GM18526 (cell line): Measurements from ENCODE around the gene SRC.

Experiments used
- POLR2A ChIP-seq: IDR thresholded peaks from 3 replicates; pipeline ENCODE4 v1.6.1; 2011; ENCODE audit not compliant: insufficient read length; ENCODE audit errors: extremely low read depth

The SRC gene

GRCh38 chr20:37376791-37377190 is 30.9 kb downstream of the SRC start:
- TF ChIP-seq POLR2A = no peak

GRCh38 chr20:37377346-37378081 is 31.6 kb downstream of the SRC start:
- no peak for TF ChIP-seq POLR2A

GRCh38 chr20:37378420-37378784 is 32.5 kb downstream of the SRC start:
- TF ChIP-seq POLR2A = no peak

DNA sequence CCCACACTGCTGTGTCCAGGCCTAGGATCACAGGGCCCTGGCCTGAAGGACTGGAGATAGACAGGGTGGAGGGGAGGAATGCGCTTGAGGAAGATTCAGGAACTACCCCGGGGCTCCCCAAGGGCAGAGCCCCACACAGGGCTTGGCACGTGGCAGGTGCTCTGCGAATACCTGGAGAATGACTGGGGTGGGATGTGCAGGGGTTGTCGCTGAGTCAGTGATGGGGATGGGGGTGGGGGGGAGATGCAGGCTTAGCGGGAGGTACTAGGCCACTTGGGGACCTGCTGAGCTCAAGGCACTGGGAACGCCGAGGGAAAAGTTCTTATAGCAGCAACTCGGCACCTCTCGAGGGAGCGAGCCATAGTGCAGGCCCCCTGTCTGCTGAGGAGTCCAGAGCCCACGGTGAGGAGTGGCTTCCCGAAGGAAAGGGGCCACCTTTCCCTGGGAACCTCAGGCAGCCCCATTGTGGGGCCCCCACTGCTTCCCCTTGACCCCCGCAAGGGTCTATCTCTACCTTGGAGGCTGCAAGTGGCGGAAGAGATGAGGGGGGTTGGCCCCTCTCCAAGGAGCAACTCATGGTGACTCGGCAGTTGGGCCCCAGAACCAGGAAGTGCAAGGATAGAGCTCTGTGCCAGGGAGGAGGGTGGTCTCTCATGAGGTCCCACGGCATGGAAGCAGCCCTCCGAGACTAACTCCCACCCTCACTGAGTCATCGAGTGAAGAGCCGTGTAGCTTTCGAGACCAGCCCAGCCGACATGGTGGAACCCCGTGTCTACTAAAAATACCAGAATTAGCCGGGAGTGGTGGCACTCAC is 33.1 kb downstream of the SRC start:
- TF ChIP-seq POLR2A = no peak

DNA sequence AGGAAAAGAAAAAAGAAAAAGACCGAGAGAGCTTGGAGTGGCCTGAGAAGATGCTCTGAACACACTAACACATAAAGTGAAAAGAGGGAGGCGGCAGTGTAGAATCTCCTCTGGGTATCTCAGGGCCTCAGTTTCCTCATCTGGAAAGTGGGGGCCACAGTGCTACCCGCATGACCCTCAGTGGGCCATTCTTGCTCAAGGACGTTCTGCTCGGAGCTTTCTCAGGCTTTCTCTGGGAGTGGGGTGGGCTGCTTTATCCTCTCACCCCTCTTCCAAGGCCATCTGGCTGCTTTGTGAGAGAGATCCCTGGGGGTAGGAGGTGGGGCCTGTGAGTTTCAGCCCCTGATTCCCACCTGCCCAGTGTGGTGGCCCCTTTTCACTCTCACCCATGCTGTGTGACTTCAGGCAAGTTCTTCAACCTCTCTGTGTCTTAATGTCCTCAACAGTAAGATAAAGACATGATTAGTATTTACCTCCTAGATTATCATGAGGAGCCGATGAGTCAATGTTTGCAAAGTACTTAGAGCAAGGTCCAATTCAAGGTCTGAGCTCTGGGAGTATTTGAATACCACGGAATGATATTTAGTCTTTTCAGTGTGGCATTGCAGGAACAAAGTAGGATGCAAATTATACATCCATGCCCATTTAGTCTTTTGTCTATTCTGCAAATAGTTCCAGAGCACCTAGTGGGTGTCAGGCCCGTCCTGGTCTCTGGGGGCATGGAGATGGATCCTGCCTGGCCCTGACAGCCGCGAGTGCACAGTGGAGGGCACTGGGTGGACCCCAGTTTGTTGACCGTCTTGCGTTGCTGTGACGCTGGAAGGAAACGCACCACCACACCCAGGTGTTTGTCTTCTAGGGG is 34.3 kb downstream of the SRC start:
- no peak for TF ChIP-seq POLR2A

GRCh38 chr20:37380864-37381579 is 35.1 kb downstream of the SRC start:
- TF ChIP-seq POLR2A = no peak

- TF ChIP-seq POLR2A = no peak
These were observed 35.9 kb downstream of the SRC start for GRCh38 chr20:37381621-37382471.

DNA sequence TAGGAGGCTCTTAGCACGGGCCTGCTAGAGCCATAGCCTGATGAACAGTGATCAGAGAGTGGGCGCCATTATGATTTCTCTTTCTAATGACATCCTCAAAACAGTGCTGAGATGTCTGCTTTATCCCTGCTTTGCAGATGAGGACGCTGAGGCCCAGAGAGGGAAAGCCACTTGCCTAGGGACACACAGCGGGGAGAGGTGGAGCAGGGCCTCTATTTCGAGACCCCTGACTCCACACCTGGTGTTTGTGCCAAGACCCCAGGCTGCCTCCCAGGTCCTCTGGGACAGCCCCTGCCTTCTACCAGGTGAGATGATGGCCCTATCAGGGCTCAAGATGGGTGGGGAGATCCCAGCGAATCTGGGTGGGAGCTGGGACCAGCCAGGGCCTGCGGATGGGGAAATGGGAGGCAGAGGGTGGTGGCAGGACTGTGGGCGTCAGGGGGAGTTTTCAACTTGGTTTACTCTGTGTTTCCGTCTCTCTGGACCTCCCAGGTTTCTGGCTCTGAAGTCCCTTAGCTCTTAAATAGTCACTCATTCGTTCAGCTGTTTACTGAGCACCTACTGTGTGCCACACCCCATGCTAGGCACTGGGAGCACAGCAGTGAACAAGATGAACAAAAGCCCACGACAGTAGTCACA is 36.7 kb downstream of the SRC start:
- no peak for TF ChIP-seq POLR2A

GRCh38 chr20:37383229-37383989 is 37.5 kb downstream of the SRC start:
- no peak for TF ChIP-seq POLR2A

GRCh38 chr20:37384683-37385174 is 38.8 kb downstream of the SRC start:
- TF ChIP-seq POLR2A = peak; percentile 16

GRCh38 chr20:37385176-37385575 is 39.2 kb downstream of the SRC start:
- no peak for TF ChIP-seq POLR2A

DNA sequence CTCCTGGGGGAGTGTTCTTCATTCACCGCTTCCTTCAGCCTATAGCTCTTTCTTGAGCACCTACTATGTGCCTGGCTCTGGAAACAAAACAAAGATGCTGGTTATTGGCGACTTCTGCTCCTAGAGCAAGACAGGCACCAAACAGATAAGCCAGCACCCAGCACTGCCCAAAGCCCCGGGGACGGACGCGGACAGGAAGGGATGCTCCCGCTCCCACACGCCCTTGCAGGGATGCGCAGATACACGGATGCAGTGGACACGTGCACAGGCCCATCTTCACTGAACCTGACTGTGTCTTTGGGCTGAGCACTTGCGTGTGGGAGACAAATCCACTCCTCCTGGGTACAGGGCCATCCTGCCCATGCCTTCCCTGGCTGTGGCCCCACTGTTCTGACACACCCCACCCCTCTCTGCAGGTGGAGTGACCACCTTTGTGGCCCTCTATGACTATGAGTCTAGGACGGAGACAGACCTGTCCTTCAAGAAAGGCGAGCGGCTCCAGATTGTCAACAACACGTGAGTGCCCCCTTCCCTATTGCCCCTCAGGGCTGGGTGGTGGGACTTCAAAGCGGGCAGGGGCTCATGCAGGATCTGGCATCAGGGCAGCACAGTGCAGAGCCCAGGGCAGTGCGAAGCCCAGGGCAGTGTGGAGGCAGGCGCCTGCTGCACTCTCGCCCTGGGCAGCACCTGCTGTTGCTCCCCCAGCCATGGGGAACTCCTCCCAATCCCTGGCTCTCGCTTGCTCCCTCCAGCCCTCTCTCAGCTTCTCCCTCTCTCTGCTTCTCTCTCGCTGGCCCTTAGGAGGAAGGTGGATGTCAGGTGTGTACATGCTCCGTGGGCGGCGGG is 39.9 kb downstream of the SRC start:
- TF ChIP-seq POLR2A = no peak
